NCI-H1694 treated with DMSO at 0.1 percent for 48 hours (cell line): ENCODE measurements around the gene HSD17B1.
"Not testable (repeated sequence)": the region's sequence is repeated elsewhere in the genome, so short reads cannot be mapped to it uniquely, and the experiment has no call there.

Source experiments
- DNase-seq: peaks from one replicate; lab custom pipeline; 2025; lab: John Stamatoyannopoulos, UW

The HSD17B1 gene

DNA sequence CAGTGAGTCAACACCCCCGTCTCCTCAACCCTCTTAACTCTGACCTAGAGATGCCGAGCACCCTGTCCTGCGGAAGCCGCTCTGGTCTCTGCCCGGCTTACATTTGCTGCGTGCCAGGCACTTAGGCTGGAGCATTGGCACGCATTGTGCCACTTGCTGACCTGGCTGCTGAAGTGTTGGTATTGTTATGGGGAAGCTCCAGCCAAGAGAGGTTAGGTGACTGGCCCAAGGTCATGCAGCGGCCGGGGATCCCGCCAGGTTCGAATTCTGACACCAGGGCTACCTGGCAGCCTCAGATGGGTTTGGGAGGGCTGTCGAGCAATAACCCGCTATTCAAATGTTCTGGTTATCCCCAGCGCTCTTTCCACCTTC lies 5.0 kb upstream of the HSD17B1 start:
- no peak for DNase-seq

- no peak for DNase-seq
Measured at GRCh38 chr17:42548070-42548837, 4.5 kb upstream of the HSD17B1 start.

GRCh38 chr17:42548993-42549755 lies 3.5 kb upstream of the HSD17B1 start:
- DNase-seq: no peak

DNA sequence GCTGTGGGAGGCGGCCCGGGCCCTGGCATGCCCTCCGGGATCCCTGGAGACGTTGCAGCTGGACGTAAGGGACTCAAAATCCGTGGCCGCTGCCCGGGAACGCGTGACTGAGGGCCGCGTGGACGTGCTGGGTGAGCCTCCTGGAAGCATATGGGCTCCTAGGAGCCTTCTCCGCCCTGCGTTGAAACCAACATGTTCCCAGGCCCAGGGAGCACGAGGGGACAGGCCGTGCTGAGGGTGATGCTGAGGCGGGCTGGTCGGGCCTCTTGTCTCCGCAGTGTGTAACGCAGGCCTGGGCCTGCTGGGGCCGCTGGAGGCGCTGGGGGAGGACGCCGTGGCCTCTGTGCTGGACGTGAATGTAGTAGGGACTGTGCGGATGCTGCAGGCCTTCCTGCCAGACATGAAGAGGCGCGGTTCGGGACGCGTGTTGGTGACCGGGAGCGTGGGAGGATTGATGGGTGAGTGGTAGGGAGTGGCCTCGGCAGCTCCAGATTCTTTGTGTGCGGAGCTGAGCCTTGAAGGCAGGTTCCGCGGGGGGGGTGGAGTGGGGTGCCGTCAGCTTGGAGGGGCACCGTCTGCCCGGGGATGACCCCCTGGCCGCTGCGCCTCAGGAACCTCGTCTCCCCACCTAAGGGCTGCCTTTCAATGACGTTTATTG lies 567 bp downstream of the HSD17B1 start:
- DNase-seq: no peak

DNA sequence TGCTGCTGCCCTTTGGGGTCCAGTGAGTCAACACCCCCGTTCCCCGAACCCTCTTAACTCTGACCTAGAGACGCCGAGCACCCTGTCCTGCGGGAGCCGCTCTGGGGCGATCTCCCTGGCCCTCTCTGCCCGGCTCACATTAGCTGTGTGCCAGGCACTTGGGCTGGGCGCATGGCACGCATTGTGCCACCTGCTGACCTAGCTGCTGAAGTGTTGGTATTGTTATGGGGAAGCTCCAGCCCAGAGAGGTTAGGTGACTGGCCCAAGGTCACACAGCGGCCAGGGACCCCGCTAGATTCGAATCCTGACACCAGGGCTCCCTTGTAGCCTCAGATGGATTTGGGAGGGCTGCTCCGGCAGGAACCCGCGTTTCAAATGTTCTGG lies 1.1 kb downstream of the HSD17B1 start:
- no peak for DNase-seq

DNA sequence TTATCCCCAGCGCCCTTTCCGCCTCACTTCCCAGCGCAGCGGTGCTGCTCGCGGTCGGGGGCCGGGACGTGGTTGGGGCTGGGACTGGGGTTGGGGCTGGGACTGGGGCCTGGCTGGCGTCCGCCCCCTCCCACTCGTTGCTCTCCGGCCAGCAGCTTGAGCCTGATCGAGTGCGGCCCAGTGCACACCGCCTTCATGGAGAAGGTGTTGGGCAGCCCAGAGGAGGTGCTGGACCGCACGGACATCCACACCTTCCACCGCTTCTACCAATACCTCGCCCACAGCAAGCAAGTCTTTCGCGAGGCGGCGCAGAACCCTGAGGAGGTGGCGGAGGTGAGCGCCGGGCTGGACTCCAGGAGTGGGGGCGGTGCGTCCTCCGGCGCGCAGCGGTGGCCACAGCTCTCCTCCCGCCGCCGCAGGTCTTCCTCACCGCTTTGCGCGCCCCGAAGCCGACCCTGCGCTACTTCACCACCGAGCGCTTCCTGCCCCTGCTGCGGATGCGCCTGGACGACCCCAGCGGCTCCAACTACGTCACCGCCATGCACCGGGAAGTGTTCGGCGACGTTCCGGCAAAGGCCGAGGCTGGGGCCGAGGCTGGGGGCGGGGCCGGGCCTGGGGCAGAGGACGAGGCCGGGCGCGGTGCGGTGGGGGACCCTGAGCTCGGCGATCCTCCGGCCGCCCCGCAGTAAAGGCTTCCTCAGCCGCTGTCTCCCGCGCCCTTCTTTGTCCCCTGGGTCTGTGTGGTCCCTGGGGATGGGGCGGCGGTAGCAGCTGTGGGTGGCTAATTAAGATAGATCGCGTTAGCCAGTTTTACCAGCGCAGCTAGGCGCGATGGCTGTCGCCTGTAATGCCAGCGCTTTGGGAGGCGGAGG lies 1.8 kb downstream of the HSD17B1 start:
- DNase-seq: peak; percentile 79

- no peak for DNase-seq
Measured at GRCh38 chr17:42555122-42555622, 2.4 kb downstream of the HSD17B1 start.

DNA sequence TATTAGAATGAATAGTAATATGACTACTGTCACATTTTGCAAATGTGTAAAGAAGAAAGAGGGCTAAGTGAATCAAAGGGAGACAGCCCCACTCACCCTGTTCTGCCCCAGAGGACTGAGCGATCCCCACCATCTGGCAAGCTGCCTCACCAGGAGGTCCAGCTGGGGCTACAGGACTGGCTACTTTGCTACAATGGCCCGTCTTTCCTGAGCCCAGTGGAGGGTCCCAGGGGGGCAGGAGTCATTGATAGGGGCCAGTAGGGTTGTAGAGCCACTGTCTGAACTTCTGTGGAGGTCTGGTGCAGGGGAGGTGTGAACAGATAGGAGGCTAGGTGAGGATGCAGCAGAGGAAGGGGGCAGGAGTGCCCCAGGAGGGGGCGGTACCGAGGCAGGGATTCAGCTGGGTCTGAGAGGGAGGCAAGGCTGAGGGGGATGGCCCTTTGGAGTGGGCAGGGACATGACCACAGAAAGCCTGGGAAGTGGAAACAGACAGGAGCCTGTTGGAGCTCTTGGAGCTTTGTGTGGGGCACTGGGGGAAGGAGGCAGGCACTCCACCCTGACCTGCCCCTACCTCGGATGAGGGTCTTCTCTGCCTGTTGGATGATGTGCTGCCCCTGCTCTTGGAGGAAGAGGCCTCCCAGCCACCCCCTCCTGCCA lies 3.4 kb downstream of the HSD17B1 start:
- not testable (repeated sequence) for DNase-seq

GRCh38 chr17:42559075-42559474 lies 6.4 kb downstream of the HSD17B1 start:
- DNase-seq: no peak

DNA sequence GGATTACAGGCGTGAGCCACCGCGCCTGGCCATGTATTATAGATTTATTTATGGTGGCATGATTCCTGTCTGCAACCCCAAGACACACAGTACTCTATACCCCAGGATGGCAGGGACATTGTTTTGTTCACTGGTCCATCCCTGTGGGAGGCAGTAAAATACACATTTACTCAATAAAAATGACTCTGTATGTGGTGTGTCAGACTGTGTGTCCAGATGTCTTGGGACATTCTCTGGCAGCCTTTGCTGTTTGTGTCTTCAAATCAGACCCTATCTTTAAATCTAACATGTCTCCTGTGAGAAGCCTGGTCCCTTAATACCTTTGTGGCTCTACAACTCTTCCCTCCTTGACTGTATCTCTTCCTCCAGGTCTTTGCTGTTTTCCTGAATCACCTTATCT lies 7.5 kb downstream of the HSD17B1 start:
- DNase-seq: no peak

- peak; percentile 97 for DNase-seq
Measured at GRCh38 chr17:42561897-42562387, 9.2 kb downstream of the HSD17B1 start, which contains the start of gene COASY. Gene COASY (plus strand): TSS chr17:42562148. CDS start chr17:42562623, 475 bp downstream.

DNA sequence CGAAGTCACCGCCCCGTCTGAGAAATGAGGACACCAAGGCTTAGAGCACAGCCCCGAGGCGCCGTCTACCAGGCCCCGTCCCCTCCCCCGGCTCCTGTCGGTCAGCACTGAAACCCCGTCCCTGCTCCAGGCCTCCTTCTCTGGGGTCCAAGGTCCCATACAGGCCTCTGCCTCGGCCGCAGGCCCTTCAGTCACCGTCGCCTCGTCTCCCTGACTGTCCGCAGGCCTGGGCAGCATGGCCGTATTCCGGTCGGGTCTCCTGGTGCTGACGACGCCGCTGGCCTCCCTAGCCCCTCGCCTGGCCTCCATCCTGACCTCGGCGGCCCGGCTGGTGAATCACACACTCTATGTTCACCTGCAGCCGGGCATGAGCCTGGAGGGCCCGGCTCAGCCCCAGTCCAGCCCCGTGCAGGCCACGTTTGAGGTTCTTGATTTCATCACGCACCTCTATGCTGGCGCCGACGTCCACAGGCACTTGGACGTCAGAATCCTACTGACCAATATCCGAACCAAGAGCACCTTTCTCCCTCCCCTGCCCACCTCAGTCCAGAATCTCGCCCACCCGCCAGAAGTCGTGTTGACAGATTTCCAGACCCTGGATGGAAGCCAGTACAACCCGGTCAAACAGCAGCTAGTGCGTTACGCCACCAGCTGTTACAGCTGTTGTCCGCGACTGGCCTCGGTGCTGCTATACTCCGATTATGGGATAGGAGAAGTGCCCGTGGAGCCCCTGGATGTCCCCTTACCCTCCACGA lies 9.8 kb downstream of the HSD17B1 start:
- DNase-seq: no peak

GRCh38 chr17:42563143-42563509 lies 10.4 kb downstream of the HSD17B1 start:
- DNase-seq: no peak

- no peak for DNase-seq
Measured at GRCh38 chr17:42563543-42563942, 10.8 kb downstream of the HSD17B1 start.

GRCh38 chr17:42563950-42564349 lies 11.2 kb downstream of the HSD17B1 start:
- DNase-seq: no peak

- no peak for DNase-seq
Measured at GRCh38 chr17:42564815-42565522, 12.2 kb downstream of the HSD17B1 start.

DNA sequence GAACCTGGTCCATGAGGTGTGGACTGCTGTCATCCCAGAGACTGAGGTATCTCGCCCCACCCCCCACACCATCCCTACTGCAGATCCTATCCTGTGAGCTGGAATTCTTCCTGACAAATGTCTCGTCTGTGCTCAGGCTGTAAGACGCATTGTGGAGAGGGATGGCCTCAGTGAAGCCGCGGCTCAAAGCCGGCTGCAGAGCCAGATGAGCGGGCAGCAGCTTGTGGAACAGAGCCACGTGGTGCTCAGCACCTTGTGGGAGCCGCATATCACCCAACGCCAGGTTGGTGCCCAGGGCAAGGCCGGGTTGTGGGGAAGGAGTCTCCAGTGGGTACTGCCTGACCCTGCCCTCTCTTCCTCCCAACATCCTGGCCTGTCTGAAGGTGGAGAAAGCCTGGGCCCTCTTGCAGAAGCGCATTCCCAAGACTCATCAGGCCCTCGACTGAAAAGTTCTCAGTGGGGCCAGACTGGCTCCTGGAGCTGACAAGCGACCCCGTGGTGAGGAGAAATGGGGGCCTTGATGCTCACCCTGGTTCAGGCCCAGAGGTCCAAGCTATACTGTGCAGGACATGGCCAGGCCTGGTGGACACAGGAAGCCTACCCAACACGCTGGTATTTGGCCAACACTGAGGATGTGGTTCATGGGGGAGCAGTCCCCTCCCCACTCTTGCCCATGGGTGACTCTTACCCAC lies 12.9 kb downstream of the HSD17B1 start:
- DNase-seq: no peak

DNA sequence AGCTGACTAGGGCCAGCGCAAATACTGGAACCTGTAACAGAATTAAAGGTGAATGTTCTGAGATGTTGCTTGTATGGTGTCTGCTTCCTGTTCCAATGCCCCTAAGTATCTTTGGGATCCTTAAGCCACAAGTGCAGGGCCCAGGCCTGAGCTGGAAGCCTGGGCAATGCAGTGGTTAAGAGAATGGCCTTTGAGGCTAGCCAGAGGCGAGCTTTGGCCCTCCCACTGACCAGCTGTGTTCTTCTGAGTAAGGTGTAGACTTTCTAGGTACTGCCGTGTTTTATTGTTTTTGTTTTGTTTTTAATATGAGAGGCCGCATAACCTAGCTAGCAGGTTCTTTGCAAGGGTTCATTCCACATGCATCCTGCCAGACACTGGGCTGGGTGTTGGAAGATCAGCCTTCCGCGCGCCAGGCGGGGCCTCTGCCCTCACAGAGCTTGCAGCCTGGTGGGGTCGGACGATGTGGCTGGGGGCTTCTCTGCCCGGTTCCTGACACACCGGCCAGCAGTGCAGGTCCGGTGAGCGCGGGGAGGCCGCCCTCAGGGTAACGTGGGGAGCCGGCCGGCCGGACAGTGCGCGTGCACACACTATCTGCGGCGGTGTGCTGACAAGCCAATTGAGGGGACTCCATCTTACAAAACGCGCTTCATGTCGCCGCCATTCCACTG lies 13.6 kb downstream of the HSD17B1 start:
- no peak for DNase-seq
